GM18517 (cell line): ENCODE measurements around the gene IGSF5.
"Not testable (repeated sequence)": the region's sequence is repeated elsewhere in the genome, so short reads cannot be mapped to it uniquely, and the experiment has no call there.

Experiments
- ATAC-seq: cut with Tn5 transposase; IDR thresholded peaks from one replicate; pipeline ENCODE4 v1.9.1; 2021; ENCODE audit warnings: mild to moderate bottlenecking, moderate library complexity; ENCODE audit not compliant: unreplicated experiment

Gene IGSF5

DNA sequence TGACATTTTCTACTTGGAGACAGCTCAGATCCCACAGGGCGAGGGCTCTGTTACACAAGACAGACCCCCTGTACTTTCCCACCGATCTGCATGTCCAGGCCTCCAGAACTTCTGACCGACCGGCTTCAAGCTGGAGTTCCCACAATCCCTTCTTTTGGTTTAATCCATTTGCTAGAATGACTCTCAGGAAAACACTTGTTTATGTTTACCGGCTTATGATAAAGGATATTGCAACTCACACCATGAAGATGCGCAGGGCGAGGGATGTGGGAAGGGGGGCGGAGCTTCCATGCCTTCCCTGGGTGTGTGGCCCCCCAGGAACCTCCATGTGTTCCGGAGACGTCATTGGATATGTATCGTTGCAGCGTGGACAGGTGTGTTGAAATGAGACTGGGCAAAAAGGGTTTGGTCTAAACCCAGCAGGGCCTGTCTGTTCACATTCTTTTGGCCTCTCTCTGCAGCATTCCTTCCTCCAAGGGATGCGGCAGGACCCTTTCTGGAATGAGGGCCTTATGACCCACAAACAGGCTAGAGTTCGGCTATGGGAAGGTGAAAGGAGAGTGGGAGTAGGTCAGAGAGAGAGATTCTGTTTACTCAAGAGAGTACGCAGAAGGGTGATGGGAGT lies 7.5 kb upstream of the IGSF5 start:
- no peak for ATAC-seq

DNA sequence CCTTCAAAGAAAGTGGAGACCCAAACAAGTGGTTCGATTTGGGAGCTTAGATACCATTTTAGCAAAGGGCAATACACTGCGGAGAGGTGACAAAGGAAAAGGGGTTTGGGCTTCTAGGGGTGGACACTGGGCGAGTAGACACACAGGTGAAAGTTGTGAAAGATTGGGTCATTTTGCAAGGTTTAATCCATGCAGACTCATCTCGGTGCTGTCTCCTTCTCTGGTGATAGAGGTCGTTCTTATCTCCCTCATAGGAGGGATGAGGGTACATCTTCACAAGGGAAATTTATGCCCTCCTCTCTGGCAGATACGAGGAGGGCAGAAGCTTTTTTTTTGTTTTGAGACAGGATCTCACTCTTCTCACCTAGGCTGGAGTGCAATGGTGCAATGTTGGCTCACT lies 6.4 kb upstream of the IGSF5 start:
- ATAC-seq, result no peak

DNA sequence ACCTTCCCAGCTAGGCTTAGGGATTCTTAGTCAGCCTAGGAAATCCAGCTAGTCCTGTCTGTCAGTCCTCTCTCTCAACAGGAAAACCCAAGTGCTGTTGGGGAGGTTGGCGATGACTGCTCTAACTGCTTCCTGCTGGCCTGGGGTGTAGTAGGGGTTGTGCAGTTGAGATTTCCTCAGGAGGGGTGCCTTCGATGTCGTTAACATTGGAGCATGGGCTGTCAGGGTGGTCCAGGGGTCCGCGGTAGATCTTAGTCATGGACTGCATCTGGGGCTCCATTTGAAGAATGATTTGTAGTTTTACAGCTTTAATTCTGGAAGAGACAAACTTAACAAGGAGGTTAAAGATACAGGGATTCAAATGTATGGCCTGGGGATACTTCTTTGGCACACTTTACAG lies 5.5 kb upstream of the IGSF5 start:
- ATAC-seq, result not testable (repeated sequence)

DNA sequence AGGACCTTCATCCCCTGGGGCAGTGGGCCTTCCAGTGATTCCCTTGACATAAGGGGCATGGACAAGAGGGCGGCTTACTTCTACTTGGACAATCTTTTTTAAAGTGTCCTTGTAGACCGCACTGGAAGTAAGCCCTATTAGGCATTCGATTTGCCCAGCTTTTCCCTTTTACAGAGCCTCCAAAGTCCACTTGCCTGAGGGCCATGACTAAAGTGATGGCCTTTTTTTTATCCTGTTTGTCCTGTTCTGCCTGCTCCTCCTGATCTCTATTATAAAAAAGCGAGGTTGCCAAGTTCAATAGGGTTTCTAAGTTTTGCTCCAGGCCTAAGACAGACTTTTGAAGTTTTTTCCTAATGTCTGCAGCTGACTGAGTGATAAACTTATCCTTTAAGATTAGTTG lies 2.4 kb upstream of the IGSF5 start:
- not testable (repeated sequence) for ATAC-seq

DNA sequence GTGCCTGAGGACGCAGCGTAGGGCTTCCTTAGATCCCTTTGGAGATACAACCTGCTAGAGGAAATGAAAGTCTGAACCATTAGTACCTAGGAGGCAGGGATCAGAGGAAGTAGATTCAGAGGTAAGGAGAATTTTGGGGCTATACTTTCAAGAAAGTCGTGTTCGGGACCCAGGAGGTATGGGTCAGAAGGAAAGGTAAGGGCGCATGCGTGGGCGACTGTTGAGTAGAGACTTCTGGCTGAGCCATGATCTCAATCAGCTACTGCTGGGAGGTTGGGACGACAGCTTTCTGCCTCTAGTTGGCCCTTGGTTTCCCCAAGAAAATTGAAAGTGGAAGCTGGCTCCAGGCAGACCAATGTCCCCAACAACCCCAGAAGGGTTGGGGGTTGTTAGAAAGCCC lies 349 bp downstream of the IGSF5 start:
- not testable (repeated sequence) for ATAC-seq

DNA sequence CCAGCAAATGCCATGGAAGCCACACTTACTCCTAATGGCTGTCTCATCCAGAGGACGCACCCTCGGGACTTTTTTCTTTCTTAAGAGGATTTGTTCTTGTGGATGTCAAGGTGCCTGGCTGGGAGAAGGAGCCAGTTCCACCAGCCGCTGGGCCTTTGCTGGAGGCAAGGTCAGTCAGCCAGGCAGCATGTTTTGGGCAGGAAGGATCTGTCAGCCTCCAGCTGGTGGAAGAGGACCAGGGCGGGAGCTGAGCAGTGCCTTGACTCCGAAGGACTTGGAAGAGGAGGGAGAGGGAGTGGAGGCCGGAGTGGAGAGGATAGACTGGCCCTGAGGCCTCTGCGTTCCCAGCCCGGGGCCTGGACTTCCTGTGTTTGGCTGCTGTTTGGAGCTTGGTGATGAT lies 5.7 kb downstream of the IGSF5 start:
- ATAC-seq, result no peak

DNA sequence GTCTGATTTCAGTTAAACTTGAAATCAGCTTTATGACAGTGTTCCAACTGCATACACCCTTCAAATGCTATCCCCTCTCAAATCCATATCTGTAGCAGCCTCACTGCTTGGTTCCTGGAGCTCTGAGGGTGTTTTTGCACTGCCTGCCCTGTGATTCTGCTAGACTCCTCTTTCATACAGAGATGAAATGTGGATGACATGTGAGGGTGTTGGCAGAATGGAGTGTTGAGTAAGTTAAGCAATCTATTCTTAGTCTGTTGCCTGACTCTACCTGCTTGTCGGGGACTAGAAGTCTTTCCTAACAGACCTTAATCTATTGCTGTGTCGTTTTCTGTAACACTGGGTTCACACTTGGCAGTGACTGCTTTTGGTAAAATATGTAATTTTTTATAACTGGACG lies 9.8 kb downstream of the IGSF5 start:
- ATAC-seq, result no peak

DNA sequence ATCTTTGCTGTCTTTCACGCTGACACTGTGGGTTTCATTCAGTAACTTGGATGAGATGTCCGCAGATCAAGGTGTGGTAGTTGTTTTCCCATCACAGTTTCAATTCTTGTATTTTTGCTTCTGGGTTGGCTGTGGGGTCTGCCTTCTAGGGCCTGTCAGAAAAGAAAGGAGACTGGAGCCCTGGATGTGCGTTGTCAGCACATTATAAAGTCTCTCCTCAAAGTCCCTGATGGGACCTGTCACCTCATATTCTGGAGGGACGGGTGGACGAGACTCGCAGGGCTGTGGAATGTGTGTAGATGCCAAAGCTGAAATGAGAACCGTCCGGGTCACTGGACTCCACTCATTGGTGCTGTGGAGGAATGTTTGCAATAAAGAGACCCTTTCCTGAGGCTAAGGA lies 11.3 kb downstream of the IGSF5 start:
- ATAC-seq, result no peak

DNA sequence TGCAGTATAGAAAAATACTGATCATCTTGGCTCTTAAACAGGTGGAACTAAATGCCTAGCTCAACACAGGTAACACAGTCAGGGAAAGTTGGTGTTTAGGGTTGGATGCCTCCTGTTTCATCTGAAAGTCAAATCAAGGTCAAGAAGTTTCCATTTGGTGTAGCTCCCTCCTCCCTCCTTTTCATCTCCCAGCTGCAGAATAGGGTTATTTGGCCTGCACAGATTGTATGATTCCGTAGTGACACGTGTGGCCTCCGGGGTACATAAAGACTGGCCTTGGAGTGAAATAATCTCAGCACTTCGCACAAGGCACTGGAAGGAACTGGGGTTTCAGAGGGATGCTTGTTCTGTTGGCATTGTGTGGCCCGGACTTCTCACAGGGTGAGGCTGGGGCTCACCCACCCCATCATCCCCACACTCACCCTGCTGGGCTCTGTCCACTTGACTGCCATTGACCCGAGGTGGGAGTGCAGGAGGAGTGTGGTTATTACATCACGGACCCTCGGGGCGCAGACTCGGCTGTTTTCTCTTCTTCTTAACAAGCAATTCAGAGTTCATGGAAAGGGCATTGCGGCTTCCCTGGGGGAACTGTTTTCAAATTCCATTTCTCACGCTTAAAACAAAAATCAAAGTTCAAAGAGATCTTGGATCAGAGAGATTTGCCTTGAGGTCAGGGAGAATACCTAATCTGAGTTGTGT lies 18.4 kb downstream of the IGSF5 start:
- no peak for ATAC-seq

DNA sequence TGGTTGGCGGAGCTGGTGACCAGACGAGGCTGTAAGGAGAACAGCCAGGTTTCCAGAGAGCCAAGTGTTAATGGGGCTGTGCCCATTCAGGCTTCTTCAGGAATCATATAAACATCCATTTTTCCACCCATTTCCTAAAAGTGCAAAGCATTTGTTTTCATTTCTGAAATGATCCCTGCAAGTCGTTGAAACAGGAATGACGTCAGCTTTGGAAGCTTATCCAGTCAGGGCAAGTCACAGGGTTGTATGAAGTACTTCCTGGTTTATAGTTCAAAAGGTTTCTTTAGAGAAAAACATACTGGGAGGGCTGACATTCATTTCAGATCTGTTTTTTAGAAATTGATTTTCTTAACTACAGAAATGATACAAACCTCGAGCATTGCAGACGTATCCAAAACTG lies 29.2 kb downstream of the IGSF5 start:
- ATAC-seq, result no peak

DNA sequence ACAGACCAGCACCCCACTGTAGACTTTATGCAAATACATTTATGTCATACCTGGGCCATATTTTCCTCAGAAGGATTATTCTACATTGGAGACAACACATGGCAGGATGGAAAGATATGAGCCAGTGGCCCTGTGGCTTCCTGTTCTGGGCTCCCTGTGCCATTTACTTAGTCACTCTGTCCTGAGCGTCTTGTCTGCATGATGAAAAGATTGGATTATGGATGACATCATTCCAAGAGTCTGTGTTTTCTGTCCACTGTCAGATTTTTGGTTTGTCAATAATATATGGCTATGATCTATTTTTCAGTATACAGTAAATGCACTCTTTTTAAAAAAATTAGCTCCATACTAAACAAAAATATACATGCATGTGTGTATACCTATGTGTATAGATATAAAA lies 30.8 kb downstream of the IGSF5 start:
- no peak for ATAC-seq

DNA sequence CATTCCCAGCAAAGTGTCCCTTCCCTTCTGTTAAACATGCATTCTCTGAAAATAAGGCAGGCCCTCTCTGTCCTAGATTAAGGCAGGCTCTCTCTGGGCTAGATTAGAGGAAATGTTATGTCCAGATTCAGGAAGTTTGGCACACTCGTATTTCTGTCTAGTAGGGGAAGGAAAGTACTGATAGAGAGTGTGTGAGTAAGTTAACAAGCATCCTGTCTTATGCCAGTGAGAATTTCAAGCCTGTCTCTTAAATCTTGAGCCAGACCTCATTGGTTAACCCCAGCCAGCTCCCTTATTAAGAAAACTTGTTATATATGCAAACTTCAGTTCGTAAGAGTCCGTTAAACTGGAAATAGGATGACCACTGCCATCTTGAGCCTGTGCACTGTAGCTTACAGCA lies 31.6 kb downstream of the IGSF5 start:
- no peak for ATAC-seq

DNA sequence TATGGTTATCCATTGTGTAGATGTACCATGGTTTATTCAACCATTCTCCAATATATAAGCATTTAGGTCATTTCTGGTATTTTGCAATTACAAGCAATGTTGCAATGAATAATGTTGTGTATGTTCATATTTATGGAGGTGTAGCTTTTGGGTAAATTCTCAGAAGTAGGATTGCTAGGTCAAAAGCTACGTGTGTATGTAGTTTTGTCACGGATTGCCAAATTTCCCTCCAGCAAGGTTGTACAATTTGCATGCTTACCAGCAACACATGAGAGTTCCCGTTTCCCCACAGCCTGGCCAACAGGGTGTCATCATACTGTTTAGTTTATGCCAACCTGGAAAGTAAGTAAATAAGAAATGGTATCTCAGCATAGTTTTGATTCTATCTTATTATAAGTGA lies 36.3 kb downstream of the IGSF5 start:
- ATAC-seq, result no peak

DNA sequence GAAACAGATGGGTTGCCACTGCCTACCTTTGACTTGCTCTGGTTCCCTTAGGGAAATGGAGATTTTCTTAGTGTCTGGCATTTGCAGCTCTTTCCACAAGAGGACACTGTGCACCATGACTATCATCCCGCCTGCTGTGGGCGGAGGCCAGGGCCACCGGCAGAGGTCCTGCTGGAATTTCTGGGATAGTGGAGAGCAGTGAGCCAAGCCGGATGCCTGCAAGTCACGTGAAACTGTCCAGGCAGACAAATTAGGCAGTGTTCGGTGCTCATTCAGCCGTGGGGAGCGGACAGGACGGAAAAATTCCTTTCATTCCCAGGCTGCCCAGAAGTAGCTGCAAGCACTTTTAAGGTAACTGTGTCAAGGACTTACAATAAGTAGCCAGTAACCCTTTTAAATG lies 43.4 kb downstream of the IGSF5 start:
- no peak for ATAC-seq

DNA sequence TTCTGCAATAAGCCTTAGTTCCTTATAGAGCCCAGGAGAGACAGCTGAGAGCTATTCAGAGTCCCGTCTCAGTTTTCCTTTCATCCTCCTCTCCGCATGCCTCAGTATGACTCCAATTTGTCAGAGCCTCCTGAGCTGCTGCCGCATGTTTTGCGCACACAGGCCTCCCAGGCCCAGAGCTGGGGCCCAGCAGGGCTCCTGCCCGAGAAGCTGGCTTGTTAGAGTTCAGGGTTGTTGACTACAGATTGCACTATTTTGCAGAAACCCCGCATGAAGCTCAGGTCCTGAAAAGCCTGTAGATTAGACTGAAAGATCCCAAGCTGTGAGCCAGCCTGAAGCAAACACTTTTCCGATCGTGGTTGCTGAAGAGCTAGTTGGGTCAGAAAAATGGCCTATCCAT lies 51.5 kb downstream of the IGSF5 start:
- ATAC-seq, result no peak

DNA sequence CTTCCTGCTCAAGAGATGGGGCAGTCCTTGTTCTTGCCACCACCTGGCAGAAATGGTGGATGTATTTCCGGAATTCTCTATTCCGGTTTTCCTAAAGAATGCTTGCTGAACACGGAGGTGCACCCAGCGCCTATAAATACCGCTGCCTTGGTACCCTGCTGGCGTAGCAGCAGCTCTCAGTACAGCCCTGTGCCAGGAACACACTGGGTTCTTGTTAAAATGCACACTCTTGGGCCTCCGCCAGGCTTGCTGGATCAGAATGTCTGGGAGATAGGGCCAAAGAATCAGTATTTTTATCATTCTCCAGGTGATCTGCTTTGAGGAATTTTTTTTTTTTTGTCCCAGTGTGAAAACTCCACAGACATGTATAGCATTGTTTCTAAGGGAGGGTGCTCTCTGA lies 54.2 kb downstream of the IGSF5 start:
- ATAC-seq, result no peak

DNA sequence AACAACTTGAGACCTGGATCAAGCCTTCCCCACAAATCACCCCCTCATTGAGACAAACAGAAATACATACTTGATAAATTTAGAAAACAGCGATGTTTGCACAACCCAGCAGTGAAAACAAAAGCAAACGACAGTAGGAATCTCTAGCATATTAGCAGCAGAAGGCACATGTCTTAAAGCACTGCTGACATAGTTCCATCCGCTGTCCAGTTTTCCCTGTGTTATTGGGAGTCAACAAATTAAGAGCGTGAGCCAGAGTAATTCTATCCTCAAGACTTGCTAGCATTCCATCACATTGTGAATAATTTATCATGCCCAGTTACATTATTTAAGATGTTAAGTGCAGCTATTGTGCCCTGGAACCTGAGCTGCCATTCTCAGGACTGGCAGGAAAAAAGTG lies 55.3 kb downstream of the IGSF5 start:
- no peak for ATAC-seq

DNA sequence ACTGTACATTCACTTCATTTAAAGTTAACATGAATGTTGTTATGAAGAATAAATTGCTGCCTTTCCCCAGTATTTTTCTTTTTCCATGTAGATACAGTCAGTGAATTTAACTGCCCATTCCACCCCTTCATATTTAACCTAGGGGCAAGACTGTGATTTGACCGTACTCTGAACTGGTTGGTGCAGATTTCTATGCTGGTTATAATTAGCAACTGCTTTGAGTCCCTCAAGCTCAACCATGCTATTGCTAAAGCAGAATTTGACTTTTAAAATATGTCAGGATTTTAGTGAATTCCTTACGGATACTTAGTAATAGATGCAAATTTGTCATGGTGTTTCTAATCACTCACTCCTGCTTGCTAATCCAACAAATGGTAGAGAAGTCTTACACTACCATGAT lies 57.2 kb downstream of the IGSF5 start:
- ATAC-seq, result no peak

DNA sequence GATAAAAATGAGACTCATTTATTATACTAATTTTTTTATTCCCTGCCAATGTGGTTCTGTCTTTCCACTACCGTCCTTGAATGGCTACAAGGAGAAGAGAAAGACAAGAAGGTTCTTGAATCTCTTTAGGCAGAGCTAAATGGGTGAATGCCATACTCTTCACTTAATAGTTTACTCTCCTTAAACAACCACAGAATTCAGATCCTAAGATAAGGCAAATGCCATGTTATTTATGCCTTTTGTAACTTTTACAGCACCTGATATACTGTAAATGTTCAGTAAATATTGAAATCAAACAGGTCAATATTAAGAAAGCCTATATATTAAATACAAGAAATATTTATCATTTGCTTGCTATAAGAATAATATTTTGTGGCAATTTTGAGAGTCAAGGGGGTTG lies 58.4 kb downstream of the IGSF5 start:
- no peak for ATAC-seq

DNA sequence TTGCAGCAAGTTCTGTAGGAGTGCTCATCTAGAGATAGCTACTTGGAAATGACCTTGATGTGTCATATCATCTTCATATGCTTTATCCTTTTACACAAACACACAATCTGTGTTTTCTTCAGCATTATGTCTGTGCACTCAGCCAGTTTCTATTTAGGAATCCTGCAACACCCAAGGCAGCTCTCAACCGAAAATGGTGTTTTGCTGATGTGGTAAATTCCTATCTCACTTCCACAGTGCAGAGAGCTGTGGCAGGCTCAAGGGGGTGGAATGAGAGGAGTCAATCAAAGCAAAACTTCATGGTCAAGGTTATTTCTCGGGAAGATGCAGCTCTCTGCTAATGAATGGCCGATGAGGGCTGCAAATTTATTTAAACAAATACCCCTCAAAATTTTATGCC lies 59.3 kb downstream of the IGSF5 start:
- no peak for ATAC-seq

DNA sequence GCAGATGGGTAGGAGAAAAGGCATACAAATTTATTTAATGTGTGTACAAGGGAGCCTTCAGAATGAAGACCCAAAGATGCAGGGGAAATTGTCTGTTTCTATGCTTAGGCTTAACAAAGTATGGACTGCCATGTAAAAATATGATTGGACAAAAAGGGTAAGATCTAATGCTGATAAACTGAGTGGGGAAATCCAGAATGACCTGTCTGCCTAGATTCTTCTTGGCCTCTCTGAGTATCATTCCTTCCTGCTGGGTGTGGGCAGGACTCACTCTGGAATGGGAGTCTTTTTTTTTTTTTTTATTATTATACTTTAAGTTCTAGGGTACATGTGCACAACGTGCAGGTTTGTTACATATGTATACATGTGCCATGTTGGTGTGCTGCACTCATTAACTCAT lies 61.0 kb downstream of the IGSF5 start:
- ATAC-seq, result no peak

DNA sequence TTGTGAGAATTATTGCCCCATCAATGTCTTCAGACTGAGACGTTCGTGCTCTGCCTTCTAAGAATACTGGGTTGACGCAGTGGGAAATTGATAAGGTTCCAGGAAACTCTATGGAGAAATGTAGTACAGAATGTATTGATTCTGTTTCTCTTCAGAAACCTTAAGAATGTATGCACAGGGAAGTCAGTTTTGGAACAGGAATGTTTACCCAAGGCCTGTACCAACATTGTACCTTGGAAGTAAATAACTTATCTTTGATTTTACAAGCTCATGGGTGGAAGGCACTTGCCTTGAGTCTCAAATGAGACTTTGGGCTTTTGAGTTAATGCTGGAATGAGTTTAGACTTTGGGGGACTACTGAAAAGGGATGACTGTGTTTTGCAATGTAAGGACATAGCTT lies 62.8 kb downstream of the IGSF5 start:
- ATAC-seq, result no peak

DNA sequence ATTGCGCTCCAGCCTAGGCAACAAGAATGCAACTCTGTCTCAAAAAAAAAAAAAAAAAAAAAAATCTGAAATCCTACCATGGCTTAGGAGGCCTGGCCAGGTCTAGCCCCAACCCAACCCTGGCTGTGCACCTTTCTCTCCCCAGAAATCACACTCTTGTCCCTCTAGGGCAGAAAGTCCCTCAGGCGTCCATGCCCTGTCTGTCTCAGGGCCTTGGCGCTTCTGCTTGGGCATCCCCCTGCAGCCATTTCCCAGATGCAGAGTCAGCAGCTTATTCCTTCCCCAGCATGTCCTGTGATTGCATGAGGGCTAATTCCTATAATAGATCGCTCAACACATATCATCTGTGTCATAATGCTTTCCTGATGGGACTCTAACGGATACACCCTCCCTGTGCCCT lies 65.0 kb downstream of the IGSF5 start:
- ATAC-seq, result no peak
